GM12878 (cell line): ENCODE results near the gene ABCC4. TPM values are rescaled to one million over a fixed set of nuclear protein-coding genes. Genes with fewer than 3 reads are reported as not detected.

ENCODE experiments used
- CREB1 ChIP-seq: IDR thresholded peaks from 2 replicates; pipeline ENCODE4 v1.6.1; 2012; ENCODE audit warnings: low read depth, mild to moderate bottlenecking, inconsistent platforms
- SRF ChIP-seq, 2 experiments: IDR thresholded peaks; 2 replicates each; pipeline ENCODE4 v1.6.1; 2011; ENCODE audit warnings: low read depth in 2 of 2, low read length in 2 of 2, mild to moderate bottlenecking in 1 of 2, moderate library complexity in 1 of 2
- WRNIP1 ChIP-seq: IDR thresholded peaks from 2 replicates; pipeline ENCODE4 v1.6.1; 2011; ENCODE audit warnings: low read depth, low read length, improper control_type of control experiment, borderline replicate concordance
- polyA plus RNA-seq, 11 experiments: library from polyadenylated mRNA; depleted of rRNA in 4 of 11; unstranded in 6 of 11; stranded (reverse) in 5 of 11; fragments of >200 nt; fragmentation: Nextera tagmentation in 4 of 11; fragmentation: Illumina TruSeq in 1 of 11; extraction: Ambion mirVana in 4 of 11; extraction: Trizol in 1 of 11; gene quantifications; 1 replicate in 1 of 11; 2 replicates in 10 of 11; pipeline versions ENCODE4 v1.2.1 to v1.2.3, GENCODE V29; 2011 to 2016; ENCODE audit warnings: inconsistent platforms in 2 of 11, missing spikeins in 2 of 11, low read depth in 1 of 11
- total RNA-seq, 4 experiments: library from RNA; depleted of rRNA in 3 of 4; stranded (reverse); fragments of >200 nt in 3 of 4; fragmentation: Illumina TruSeq in 1 of 4; extraction: Trizol in 1 of 4; gene quantifications; 2 replicates each; pipeline versions ENCODE4 v1.2.1 to v1.2.3, GENCODE V29; 2013 to 2021
- TF ChIP-seq, protein P1 (sequence below): fragments of 450-650 bp; IDR thresholded peaks from 2 replicates; pipeline ENCODE4 v1.6.1; 2017; ENCODE audit warnings: mild to moderate bottlenecking, moderate library complexity
- TF ChIP-seq, protein P2 (sequence below): fragments of 450-650 bp; formaldehyde crosslinking; IDR thresholded peaks from 2 replicates; pipeline ENCODE4 v1.4.0; 2022; ENCODE audit warnings: mild to moderate bottlenecking, moderate library complexity
- TF ChIP-seq, protein P3 (sequence below): fragments of 450-650 bp; IDR thresholded peaks from 2 replicates; pipeline ENCODE4 v1.6.1; 2016; ENCODE audit warnings: mild to moderate bottlenecking
- TF ChIP-seq, protein P4 (sequence below), 3 experiments: IDR thresholded peaks in 2 of 3; conservative IDR thresholded peaks in 1 of 3; 2 replicates each; pipeline ENCODE4 v1.5.1; 2011; ENCODE audit warnings: low read depth in 3 of 3, low read length in 3 of 3, mild to moderate bottlenecking in 3 of 3, control low read depth in 2 of 3, moderate library complexity in 2 of 3, inconsistent platforms in 1 of 3, mixed read lengths in 1 of 3; ENCODE audit not compliant: control insufficient read depth in 2 of 3, insufficient read depth in 1 of 3; ENCODE audit errors: extremely low read depth in 1 of 3

ABCC4 gene
- total and polyA plus RNA-seq, 10 of the 15 experiments (the other 5 are each of a cell fraction or from before 2014, with no cell fraction given), result 7.2 to 44.4 (median 24.1) TPM

DNA sequence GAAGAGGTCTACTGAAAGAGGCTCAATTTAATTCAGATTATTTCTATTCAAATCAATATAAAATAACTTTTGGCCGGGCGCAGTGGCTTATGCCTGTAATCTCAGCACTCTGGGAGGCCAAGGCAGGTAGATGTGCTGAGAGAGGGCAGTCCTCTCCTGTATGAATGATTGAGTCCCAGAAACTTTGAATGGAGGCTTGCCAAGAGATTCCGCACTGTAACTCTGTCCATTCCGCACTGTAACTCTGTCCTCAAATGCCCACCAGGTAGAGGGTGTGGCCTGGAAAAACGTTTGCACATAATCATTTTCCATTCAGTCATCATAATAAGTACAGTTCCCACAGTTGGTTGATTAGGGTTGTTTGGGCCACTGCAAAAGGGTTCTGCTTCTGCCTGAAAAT lies 314.2 kb downstream of the ABCC4 start (continued):
- TF ChIP-seq, protein P1, sequence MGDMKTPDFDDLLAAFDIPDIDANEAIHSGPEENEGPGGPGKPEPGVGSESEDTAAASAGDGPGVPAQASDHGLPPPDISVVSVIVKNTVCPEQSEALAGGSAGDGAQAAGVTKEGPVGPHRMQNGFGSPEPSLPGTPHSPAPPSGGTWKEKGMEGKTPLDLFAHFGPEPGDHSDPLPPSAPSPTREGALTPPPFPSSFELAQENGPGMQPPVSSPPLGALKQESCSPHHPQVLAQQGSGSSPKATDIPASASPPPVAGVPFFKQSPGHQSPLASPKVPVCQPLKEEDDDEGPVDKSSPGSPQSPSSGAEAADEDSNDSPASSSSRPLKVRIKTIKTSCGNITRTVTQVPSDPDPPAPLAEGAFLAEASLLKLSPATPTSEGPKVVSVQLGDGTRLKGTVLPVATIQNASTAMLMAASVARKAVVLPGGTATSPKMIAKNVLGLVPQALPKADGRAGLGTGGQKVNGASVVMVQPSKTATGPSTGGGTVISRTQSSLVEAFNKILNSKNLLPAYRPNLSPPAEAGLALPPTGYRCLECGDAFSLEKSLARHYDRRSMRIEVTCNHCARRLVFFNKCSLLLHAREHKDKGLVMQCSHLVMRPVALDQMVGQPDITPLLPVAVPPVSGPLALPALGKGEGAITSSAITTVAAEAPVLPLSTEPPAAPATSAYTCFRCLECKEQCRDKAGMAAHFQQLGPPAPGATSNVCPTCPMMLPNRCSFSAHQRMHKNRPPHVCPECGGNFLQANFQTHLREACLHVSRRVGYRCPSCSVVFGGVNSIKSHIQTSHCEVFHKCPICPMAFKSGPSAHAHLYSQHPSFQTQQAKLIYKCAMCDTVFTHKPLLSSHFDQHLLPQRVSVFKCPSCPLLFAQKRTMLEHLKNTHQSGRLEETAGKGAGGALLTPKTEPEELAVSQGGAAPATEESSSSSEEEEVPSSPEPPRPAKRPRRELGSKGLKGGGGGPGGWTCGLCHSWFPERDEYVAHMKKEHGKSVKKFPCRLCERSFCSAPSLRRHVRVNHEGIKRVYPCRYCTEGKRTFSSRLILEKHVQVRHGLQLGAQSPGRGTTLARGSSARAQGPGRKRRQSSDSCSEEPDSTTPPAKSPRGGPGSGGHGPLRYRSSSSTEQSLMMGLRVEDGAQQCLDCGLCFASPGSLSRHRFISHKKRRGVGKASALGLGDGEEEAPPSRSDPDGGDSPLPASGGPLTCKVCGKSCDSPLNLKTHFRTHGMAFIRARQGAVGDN, result no peak
- TF ChIP-seq, protein P2, sequence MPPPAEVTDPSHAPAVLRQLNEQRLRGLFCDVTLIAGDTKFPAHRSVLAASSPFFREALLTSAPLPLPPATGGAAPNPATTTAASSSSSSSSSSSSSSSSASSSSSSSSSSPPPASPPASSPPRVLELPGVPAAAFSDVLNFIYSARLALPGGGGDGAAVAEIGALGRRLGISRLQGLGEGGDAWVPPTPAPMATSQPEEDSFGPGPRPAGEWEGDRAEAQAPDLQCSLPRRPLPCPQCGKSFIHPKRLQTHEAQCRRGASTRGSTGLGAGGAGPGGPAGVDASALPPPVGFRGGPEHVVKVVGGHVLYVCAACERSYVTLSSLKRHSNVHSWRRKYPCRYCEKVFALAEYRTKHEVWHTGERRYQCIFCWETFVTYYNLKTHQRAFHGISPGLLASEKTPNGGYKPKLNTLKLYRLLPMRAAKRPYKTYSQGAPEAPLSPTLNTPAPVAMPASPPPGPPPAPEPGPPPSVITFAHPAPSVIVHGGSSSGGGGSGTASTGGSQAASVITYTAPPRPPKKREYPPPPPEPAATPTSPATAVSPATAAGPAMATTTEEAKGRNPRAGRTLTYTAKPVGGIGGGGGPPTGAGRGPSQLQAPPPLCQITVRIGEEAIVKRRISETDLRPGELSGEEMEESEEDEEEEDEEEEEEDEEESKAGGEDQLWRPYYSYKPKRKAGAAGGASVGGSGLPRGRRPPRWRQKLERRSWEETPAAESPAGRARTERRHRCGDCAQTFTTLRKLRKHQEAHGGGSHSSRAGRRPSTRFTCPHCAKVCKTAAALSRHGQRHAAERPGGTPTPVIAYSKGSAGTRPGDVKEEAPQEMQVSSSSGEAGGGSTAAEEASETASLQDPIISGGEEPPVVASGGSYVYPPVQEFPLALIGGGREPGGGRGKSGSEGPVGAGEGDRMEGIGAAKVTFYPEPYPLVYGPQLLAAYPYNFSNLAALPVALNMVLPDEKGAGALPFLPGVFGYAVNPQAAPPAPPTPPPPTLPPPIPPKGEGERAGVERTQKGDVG (CRISPR knock-in tag), result no peak
- TF ChIP-seq WRNIP1 (no peak), CREB1 (no peak), SRF (IDR thresholded peaks at IDR 0.05; ENCODE audit: low read depth in 2 of 2, low read length in 2 of 2) (no peak)
- TF ChIP-seq, protein P3, sequence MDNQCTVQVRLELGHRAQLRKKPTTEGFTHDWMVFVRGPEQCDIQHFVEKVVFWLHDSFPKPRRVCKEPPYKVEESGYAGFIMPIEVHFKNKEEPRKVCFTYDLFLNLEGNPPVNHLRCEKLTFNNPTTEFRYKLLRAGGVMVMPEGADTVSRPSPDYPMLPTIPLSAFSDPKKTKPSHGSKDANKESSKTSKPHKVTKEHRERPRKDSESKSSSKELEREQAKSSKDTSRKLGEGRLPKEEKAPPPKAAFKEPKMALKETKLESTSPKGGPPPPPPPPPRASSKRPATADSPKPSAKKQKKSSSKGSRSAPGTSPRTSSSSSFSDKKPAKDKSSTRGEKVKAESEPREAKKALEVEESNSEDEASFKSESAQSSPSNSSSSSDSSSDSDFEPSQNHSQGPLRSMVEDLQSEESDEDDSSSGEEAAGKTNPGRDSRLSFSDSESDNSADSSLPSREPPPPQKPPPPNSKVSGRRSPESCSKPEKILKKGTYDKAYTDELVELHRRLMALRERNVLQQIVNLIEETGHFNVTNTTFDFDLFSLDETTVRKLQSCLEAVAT, result no peak
- TF ChIP-seq, protein P4, sequence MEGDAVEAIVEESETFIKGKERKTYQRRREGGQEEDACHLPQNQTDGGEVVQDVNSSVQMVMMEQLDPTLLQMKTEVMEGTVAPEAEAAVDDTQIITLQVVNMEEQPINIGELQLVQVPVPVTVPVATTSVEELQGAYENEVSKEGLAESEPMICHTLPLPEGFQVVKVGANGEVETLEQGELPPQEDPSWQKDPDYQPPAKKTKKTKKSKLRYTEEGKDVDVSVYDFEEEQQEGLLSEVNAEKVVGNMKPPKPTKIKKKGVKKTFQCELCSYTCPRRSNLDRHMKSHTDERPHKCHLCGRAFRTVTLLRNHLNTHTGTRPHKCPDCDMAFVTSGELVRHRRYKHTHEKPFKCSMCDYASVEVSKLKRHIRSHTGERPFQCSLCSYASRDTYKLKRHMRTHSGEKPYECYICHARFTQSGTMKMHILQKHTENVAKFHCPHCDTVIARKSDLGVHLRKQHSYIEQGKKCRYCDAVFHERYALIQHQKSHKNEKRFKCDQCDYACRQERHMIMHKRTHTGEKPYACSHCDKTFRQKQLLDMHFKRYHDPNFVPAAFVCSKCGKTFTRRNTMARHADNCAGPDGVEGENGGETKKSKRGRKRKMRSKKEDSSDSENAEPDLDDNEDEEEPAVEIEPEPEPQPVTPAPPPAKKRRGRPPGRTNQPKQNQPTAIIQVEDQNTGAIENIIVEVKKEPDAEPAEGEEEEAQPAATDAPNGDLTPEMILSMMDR (IDR thresholded peaks at IDR 0.05 in 2 of 3, conservative IDR thresholded peaks at IDR 0.05 in 1 of 3; ENCODE audit: control insufficient read depth in 2 of 3, extremely low read depth in 1 of 3, insufficient read depth in 1 of 3, low read depth in 3 of 3, low read length in 3 of 3), result no peak
